Stimulated activated naive B cell treated with anti-CD40 and anti-IgM and Interleukin-4, amounts not matched to agents 10 μg/mL and 1 μg/mL and 100 μg/mL, for 72 hours (primary cell): ENCODE results near the gene MACROD2.
"Not testable (repeated sequence)": the region's sequence is repeated elsewhere in the genome, so short reads cannot be mapped to it uniquely, and the experiment has no call there.

Experiments used
- ATAC-seq, 2 donors: fragments of 150-1000 bp; cut with Tn5 transposase; replicated peaks; 2 replicates each; pipeline ENCODE4 v1.10.0; 2021; ENCODE audit warnings: moderate library complexity in 1 of 2
- DNase-seq: peaks from one replicate; pipeline ENCODE4 v3.0.0; 2021
- H3K27ac Mint-ChIP-seq: one replicate; pipeline ENCODE4 v1.8.0; 2022; ENCODE audit warnings: mild to moderate bottlenecking, mixed read lengths
- H3K27me3 Mint-ChIP-seq, 2 donors: one replicate each; pipeline ENCODE4 v1.8.0; 2022; ENCODE audit warnings: mixed read lengths in 2 of 2
- H3K36me3 Mint-ChIP-seq, 2 donors: one replicate each; pipeline ENCODE4 v1.8.0; 2022; ENCODE audit warnings: mixed read lengths in 2 of 2, mild to moderate bottlenecking in 1 of 2
- H3K4me1 Mint-ChIP-seq, 2 donors: one replicate each; pipeline ENCODE4 v1.8.0; 2022; ENCODE audit warnings: mixed read lengths in 2 of 2, mild to moderate bottlenecking in 1 of 2
- H3K4me3 Mint-ChIP-seq, 2 donors: one replicate each; pipeline ENCODE4 v1.8.0; 2022; ENCODE audit warnings: mild to moderate bottlenecking in 2 of 2, mixed read lengths in 2 of 2, moderate library complexity in 1 of 2
- H3K9me3 Mint-ChIP-seq, 2 donors: one replicate each; pipeline ENCODE4 v1.8.0; 2022; ENCODE audit warnings: mixed read lengths in 2 of 2, mild to moderate bottlenecking in 1 of 2

Gene MACROD2

DNA sequence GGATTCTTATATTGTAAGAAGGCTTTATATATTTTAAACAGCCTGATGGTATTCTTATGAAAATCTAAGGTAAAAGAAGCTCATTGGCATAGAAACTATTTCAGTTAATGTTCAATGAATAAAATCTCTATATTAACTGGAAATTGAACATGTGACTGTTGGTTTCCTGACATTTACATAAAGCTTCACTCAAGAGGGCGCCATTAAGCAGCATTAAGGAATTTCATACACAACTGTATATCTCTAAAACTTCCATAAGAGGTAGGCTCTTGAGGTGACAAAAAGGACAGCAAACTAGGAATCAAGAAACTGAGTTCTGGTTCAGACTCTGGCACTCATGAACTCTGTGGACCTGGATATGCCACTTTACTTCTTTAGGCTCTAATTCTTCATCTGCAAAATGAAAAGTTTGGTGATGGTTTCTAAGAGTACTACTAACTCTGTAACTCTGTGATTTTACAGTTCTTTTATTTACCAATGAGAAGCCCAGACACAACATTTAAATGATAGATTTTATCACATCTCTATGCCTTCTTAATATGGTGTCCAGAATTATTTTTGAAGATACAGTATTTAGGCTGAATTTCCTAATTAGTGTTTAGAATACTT, 194.6 kb downstream of the MACROD2 start:
- Mint-ChIP-seq H3K9me3 (no peaks in the 10 kb centered on the region), H3K27me3 (no peaks in the 10 kb centered on the region), H3K27ac (no peak overlapping the region), H3K4me1 (no peaks in the 10 kb centered on the region), H3K36me3 (no peaks in the 10 kb centered on the region), H3K4me3 (no peak overlapping the region)
- ATAC-seq (no peak), DNase-seq (no peak)

GRCh38 chr20:14191559-14191958, 196.2 kb downstream of the MACROD2 start:
- DNase-seq (no peak), ATAC-seq (no peak)
- H3K27ac Mint-ChIP-seq: no peak overlapping the region
- no peak overlapping the region for H3K4me3 Mint-ChIP-seq
- H3K27me3 Mint-ChIP-seq: no peaks in the 10 kb centered on the region
- no peaks in the 10 kb centered on the region for H3K9me3 Mint-ChIP-seq
- no peaks in the 10 kb centered on the region for H3K4me1 Mint-ChIP-seq
- no peaks in the 10 kb centered on the region for H3K36me3 Mint-ChIP-seq

DNA sequence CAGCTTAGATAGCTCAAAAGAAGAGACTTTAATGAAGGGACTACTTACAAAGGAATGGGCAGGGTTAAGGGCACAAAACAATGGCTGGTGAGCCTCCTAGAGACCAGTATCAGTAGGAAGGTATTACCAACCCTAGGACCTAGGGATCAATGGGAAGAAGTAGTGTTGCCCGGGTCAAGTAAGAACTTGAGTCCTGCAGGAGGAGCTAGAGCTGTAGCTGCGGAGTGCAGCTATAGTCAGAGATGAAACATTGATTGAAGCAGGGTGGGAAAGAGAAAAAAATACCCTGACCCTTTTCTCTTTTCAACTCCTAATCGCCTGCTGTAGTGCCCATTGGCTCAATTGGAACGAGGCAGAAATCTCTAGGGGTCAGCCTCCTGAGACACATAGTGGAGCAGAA, 198.1 kb downstream of the MACROD2 start:
- Mint-ChIP-seq H3K4me3 (no peak overlapping the region), H3K27ac (no peak overlapping the region), H3K4me1 (no peaks in the 10 kb centered on the region), H3K27me3 (no peaks in the 10 kb centered on the region), H3K9me3 (peaks cover 0 to 3% of the 10 kb centered on the region in 2 donors), H3K36me3 (no peaks in the 10 kb centered on the region)
- ATAC-seq (no peak), DNase-seq (no peak)

- H3K4me3 Mint-ChIP-seq: no peak overlapping the region
- no peaks in the 10 kb centered on the region for H3K27me3 Mint-ChIP-seq
- no peaks in the 10 kb centered on the region for H3K36me3 Mint-ChIP-seq
- no peak overlapping the region for H3K27ac Mint-ChIP-seq
- no peaks in the 10 kb centered on the region for H3K4me1 Mint-ChIP-seq
- DNase-seq: no peak
- no peak for ATAC-seq
- peaks cover 0 to 3% of the 10 kb centered on the region in 2 donors for H3K9me3 Mint-ChIP-seq
Observed at GRCh38 chr20:14193885-14194284, 198.6 kb downstream of the MACROD2 start.

- Mint-ChIP-seq H3K36me3 (no peaks in the 10 kb centered on the region), H3K27me3 (no peaks in the 10 kb centered on the region), H3K4me1 (no peaks in the 10 kb centered on the region), H3K9me3 (peaks cover 0 to 3% of the 10 kb centered on the region in 2 donors), H3K4me3 (no peak overlapping the region), H3K27ac (no peak overlapping the region)
- ATAC-seq (no peak), DNase-seq (no peak)
Observed at GRCh38 chr20:14197097-14197496, 201.8 kb downstream of the MACROD2 start.

DNA sequence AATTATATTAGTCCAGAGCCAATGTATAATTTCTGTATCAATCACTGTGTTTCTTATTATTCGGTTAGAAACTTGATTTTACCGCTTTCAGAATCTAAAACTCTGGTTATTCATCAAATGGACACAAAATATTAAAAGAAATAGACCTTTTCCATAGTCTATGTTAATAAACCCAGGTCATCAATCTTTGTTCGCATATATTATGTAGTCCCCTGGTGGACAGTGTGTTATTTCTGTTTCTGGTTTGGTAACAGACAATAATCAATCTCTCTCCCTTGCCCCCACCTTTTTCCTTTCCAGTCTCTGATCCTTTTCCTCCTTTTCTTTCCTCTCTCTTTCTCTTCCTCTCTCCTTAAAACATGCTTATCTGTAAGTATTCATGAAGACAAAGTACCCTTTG, 203.1 kb downstream of the MACROD2 start:
- H3K27ac Mint-ChIP-seq: no peak overlapping the region
- H3K36me3 Mint-ChIP-seq: no peaks in the 10 kb centered on the region
- H3K9me3 Mint-ChIP-seq: peaks cover 3% of the 10 kb centered on the region in 2 donors
- H3K4me3 Mint-ChIP-seq: no peak overlapping the region
- no peak for DNase-seq
- H3K4me1 Mint-ChIP-seq: no peaks in the 10 kb centered on the region
- no peaks in the 10 kb centered on the region for H3K27me3 Mint-ChIP-seq
- no peak for ATAC-seq

- no peak for ATAC-seq
- no peaks in the 10 kb centered on the region for H3K4me1 Mint-ChIP-seq
- peaks cover 3% of the 10 kb centered on the region in 2 donors for H3K9me3 Mint-ChIP-seq
- H3K27ac Mint-ChIP-seq: no peak overlapping the region
- no peaks in the 10 kb centered on the region for H3K27me3 Mint-ChIP-seq
- H3K4me3 Mint-ChIP-seq: no peak overlapping the region
- no peaks in the 10 kb centered on the region for H3K36me3 Mint-ChIP-seq
- DNase-seq: no peak
Observed at GRCh38 chr20:14199111-14199510, 203.8 kb downstream of the MACROD2 start.

DNA sequence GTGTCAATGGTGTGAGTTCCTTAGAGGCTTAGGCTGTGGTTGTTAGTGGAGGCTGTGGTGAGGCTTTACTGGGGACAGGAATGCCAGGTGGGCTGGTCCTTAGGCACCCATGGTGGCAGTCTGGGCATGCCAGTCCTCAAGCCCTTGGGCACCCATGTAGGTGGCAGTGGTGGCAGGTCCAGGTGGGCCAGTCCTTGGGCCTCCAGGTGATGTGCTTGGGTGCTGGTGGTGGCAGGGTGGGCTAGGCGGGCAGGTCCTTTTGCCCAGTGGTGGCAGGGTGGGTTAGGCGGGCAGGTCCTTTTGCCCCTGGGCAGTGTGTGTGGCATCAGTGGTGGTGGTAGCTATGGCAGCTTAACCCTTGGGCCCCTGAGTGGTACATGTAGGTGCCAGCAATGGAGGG, 208.3 kb downstream of the MACROD2 start:
- Mint-ChIP-seq H3K27ac (no peak overlapping the region), H3K27me3 (no peaks in the 10 kb centered on the region), H3K9me3 (peaks cover 0 to 3% of the 10 kb centered on the region in 2 donors), H3K36me3 (no peaks in the 10 kb centered on the region), H3K4me3 (no peak overlapping the region), H3K4me1 (no peaks in the 10 kb centered on the region)
- DNase-seq (no peak), ATAC-seq (peak in 1 of 2 donors; percentile 12)

- no peak for DNase-seq
- no peak overlapping the region for H3K4me3 Mint-ChIP-seq
- no peak overlapping the region for H3K27ac Mint-ChIP-seq
- H3K27me3 Mint-ChIP-seq: no peaks in the 10 kb centered on the region
- H3K4me1 Mint-ChIP-seq: no peaks in the 10 kb centered on the region
- no peak for ATAC-seq
- H3K36me3 Mint-ChIP-seq: no peaks in the 10 kb centered on the region
- peaks cover 0 to 3% of the 10 kb centered on the region in 2 donors for H3K9me3 Mint-ChIP-seq
Observed at GRCh38 chr20:14207591-14207990, 212.3 kb downstream of the MACROD2 start.

- Mint-ChIP-seq H3K4me3 (no peak overlapping the region), H3K4me1 (no peaks in the 10 kb centered on the region), H3K27ac (no peak overlapping the region), H3K36me3 (no peaks in the 10 kb centered on the region), H3K27me3 (no peaks in the 10 kb centered on the region), H3K9me3 (no peaks in the 10 kb centered on the region)
- DNase-seq (no peak), ATAC-seq (no peak)
Observed at GRCh38 chr20:14208956-14209355, 213.6 kb downstream of the MACROD2 start.

- Mint-ChIP-seq H3K27ac (no peak overlapping the region), H3K9me3 (peaks cover 0 to 2% of the 10 kb centered on the region in 2 donors), H3K27me3 (no peaks in the 10 kb centered on the region)
Observed at GRCh38 chr20:14210146-14210545, 214.8 kb downstream of the MACROD2 start.

DNA sequence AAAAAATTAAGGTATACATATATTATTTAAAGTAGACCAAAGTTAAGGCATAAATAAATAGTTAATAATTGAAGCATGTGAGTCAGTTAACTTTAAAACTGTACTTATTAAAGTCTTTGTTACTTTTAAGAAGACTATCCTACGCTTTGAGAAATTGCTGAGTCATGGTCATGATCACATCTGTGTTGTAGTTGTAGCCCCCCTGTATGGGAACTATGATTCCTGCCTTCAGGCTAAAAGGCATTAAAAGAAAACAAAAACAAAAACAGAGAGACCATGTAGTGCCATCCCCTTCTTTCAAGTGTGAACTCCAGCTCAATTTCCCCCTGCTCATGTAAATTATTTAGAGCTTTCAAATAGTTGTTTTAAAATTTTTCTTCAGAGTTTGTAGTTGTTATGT, 218.7 kb downstream of the MACROD2 start:
- H3K9me3 Mint-ChIP-seq: peaks cover 0 to 3% of the 10 kb centered on the region in 2 donors
- no peak for ATAC-seq

More at GRCh38 chr20:14210146-14210545, 214.8 kb downstream of the MACROD2 start:
- Mint-ChIP-seq H3K36me3 (no peaks in the 10 kb centered on the region), H3K4me3 (no peak overlapping the region), H3K4me1 (no peaks in the 10 kb centered on the region)
- DNase-seq (no peak), ATAC-seq (no peak)

DNA sequence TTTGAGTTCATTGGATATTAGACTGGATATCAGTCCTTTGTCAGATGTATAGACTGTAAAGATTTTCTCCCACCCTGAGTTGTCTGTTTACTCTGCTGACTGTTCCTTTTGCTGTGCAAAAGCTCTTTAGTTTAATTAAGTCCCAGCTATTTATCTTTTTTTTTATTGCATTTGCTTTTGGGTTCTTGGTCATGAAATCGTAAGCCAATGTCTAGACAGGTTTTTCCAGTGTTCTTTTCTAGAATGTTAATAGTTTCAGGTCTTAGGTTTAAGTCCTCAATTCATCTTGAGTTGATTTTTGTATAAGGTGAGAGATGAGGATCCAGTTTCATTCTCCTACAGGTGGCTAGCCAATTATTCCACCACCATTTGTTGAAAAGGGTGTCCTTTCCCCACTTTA, 220.6 kb downstream of the MACROD2 start:
- H3K4me1 Mint-ChIP-seq, ATAC-seq, DNase-seq, H3K9me3 Mint-ChIP-seq, H3K36me3 Mint-ChIP-seq, H3K4me3 Mint-ChIP-seq, H3K27me3 Mint-ChIP-seq, H3K27ac Mint-ChIP-seq: not testable (repeated sequence)

More for the DNA sequence above, 218.7 kb downstream of the MACROD2 start:
- no peaks in the 10 kb centered on the region for H3K27me3 Mint-ChIP-seq
- no peaks in the 10 kb centered on the region for H3K36me3 Mint-ChIP-seq
- no peak overlapping the region for H3K4me3 Mint-ChIP-seq
- H3K4me1 Mint-ChIP-seq: no peaks in the 10 kb centered on the region
- H3K27ac Mint-ChIP-seq: no peak overlapping the region
- no peak for DNase-seq

DNA sequence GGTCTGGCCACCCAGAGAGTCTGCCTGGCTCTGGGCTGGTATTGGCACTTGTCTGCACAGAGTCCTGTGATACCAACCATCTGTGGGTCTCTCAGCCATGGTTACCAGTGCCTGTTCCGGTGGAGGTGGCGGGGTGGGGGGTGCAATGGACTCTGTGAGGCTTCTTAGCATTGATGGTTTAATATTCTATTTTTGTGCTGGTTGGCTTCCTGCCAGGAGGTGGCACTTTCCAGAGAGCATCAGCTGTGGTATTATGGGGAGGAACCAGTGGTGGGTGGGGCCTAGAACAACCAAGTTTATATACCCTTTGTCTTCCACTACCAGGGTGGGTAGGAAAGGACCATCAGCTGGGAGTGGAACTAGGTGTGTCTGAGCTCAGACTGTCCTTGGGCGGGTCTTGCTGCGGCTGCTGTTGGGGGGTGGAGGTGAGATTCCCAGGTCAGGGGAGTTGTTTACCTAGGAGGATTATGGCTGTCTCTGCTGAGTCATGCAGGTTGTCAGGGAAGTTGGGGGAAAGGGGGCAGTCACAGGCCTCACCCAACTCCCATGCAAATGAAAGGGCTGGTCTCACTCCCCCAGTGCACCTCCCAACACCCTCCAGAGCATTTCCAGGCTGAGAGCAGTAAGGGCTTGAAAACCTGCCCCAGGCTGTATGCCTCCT, 224.6 kb downstream of the MACROD2 start:
- H3K9me3 Mint-ChIP-seq: peaks cover 0 to 2% of the 10 kb centered on the region in 2 donors
- no peak overlapping the region for H3K4me3 Mint-ChIP-seq
- no peaks in the 10 kb centered on the region for H3K4me1 Mint-ChIP-seq
- H3K27ac Mint-ChIP-seq: no peak overlapping the region
- H3K36me3 Mint-ChIP-seq: no peaks in the 10 kb centered on the region
- no peak for ATAC-seq
- DNase-seq: no peak
- no peaks in the 10 kb centered on the region for H3K27me3 Mint-ChIP-seq

DNA sequence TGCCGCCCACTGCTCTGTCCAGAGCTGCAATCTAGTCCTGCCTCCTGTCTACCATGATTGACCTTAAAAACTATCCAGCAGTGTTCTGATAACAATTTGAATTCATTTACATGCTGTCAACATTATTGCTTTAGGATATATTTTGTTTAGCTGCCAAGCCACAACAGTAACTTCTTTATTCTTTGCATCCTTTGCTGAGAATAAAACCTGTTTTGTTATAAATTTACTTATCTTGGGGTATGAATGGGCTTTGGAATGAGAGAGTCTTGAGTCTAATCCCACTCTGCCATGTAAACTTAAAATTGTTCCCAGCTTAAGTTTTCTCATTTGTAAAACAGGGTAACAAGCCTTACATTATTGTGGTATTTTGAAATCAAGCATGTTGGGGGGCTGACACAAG, 225.7 kb downstream of the MACROD2 start:
- Mint-ChIP-seq H3K36me3 (no peaks in the 10 kb centered on the region), H3K4me1 (no peaks in the 10 kb centered on the region), H3K27me3 (no peaks in the 10 kb centered on the region), H3K9me3 (no peaks in the 10 kb centered on the region), H3K4me3 (no peak overlapping the region), H3K27ac (no peak overlapping the region)
- no peak for DNase-seq
- ATAC-seq: no peak
